Measurements from ENCODE around the gene APP.
"Not testable (repeated sequence)": the region's sequence is repeated elsewhere in the genome, so short reads cannot be mapped to it uniquely, and the experiment has no call there.

Gene APP

GRCh38 chr21:26098772-26099397 is 71.7 kb downstream of the APP start:
- no peak for DNase-seq (ENCODE audit: low read depth in 2 of 2)

- no peak for DNase-seq (ENCODE audit: low read depth in 2 of 2)
These were observed 73.1 kb downstream of the APP start for GRCh38 chr21:26097475-26097874.

GRCh38 chr21:26096494-26097371 is 73.8 kb downstream of the APP start:
- DNase-seq (ENCODE audit: low read depth in 2 of 2), result no peak

- no peak for DNase-seq (ENCODE audit: low read depth in 2 of 2)
These were observed 75.4 kb downstream of the APP start for GRCh38 chr21:26095131-26095530.

DNA sequence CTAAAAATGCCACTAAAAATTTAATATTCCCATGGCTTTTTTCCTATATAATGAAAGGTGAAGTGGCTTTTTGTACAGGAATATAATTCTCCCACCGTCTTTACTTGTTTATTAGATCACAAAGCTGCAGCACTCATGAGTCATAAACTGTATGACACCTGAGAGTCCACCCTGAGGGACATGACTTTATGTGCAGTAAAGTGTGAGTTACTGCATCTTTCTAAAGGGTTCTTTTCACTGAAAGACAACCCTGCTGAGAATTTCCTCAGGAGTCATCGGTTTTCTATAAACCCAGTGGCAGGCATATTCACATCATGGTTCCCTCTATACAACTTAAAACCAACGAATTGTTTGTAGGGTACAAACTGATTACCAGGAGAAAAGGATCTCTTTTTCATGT is 77.4 kb downstream of the APP start:
- no peak for DNase-seq (ENCODE audit: low read depth in 2 of 2)

DNA sequence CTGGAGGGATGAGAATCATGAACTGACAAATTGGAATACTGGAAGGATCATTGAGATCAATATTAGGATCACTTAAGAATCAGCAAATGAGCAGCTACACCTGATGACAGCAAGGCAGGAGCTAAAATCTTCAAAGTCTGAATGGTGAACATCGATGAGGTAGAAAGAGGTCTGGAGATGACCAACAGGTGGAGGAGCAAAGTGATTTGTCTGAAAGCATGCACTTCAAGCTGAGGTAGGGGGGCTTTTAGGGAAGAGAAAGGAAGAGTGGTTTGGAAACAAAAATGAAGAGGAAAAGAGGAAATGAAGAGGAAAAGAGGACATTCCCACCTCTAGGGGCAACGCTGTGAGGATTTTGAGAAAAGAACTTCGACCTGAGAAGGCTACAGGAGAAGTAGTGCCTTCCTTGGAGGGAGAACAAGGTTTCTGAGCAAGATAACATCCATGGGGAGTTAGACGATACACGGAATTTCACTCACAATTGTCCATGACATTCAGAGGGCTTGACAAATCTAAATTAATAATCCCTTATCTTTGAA is 79.0 kb downstream of the APP start:
- DNase-seq (ENCODE audit: low read depth in 2 of 2), result no peak

- no peak for DNase-seq (ENCODE audit: low read depth in 2 of 2)
These were observed 80.8 kb downstream of the APP start for GRCh38 chr21:26089730-26090129.

DNA sequence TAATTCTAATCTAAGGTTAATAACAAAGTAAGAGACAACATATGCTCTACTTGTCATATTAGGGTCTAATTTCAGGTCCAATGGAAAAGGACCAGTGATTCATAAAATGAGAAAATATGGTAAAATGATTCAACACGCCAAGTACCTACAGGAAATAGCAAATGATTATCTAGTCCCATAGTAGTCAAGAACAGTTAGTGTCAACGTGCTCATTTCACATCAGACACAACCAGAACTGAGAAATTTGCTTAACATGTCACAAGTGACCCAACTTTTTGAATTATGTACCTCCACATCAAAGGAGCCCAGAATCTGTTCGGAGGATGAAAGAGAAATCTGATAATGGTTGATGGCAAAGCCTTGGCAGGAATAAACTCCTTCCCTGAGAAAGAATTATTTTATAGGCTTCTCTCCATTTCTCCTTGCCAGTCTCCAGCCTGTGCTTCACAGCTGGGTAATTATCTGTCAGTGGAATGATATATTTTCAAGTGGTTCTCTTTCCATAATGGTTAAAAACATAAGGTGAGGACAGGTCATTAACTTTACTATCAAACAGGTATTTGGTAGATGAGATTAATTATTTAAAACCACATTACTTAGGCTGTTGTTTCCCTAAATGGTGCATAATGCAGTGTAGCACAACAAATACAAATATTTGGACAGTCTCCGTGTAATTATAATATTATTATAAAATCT is 83.2 kb downstream of the APP start:
- DNase-seq (ENCODE audit: low read depth in 2 of 2), result no peak

DNA sequence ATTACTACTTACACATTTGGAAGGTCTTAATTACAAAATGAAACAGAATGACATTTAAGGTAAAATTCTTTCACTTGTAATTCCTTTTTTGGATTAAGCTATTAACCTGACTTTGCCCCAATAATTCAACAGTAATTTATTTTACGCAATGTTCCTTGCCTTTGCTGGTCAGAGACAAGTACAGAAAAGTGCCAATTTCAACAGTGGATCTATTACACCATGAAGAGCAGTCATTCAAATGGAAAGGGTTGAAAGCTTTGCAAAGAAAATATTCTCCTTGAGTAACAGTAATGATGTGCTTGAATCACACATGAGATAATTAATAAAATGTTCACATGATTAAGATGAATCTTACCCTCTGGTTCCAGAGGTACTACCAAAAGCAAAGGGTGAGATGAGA is 84.7 kb downstream of the APP start:
- no peak for DNase-seq (ENCODE audit: low read depth in 2 of 2)

DNA sequence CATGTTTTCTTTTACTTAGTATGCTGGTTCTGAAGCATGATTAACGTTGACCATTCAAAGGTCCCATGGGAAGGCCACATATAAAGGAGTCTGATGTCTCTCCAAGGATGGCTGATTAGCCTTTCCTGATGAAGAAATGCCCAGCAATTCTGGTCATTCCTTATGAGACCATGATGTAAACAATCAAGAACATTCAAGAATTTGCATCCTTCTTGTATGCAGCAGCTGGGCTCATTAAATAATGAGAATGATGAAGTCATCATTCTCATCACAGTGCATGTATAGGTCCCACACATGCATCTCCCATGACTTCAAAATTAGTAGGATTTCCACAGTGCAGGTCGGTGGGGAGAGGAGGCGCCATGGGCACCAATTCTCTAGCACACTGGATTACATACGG is 85.4 kb downstream of the APP start:
- no peak for DNase-seq (ENCODE audit: low read depth in 2 of 2)

DNA sequence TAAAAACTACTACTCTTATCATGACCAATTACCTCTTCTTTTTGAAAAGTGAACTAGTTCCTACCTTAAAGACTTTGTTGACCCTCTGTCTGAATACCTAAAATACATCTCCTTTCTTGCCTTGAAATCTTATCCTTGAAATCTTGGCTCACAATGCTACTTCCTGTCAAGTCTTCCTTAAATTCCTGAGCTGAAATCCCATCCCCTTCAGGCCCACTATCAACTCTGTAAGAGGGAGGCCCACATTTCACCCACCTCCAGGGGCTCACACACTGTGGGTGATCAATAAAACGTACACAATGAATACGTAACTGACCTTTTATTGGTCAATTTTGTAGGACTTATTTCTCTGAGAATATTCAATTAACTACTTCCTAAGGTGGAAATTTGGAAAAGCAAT is 88.0 kb downstream of the APP start:
- no peak for DNase-seq (ENCODE audit: low read depth in 2 of 2)

DNA sequence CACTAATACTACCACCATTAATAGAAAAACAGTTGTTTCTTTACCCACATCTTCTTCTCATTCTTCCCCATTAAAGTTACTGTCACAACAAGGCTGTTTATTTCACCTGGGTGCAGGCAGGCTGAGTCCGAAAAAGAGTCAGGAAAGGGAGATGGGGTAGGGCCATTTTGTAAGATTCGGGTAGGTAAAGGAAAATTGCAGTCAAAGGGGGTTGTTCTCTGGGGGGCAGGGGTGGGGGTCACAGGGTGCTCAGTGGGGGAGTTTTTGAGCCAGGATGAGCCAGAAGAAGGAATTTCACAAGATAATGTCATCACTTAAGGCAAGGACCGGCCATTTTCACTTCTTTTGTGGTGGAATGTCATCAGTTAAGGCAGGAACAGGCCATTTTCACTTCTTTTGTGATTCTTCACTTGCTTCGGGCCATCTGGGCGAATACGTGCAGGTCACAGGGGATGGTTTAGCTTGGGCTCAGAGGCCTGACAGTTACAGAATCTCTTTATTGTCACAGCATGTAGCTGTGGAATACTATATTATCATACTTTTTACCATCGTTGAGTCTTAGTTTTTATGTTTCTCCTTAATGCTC is 89.3 kb downstream of the APP start:
- not testable (repeated sequence) for DNase-seq (ENCODE audit: low read depth in 2 of 2)

DNA sequence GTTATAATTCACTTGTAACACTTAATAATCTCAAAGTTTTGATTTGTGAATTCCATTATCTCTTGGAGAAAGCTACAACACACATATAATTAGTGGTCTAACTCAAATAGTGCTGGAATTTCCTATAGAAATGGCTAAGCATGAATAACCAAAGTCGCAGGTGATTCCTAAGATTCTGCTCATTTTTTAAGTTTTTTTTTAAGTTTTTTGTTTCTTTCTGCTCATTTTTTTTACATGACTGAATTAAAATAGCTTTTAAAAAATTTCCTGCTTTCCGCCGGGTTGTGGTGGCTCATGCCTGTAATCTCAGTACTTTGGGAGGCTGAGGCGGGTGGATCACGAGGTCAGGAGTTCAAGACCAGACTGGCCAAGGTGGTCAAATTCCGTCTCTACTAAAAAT is 90.4 kb downstream of the APP start:
- DNase-seq (ENCODE audit: low read depth in 2 of 2), result no peak

DNA sequence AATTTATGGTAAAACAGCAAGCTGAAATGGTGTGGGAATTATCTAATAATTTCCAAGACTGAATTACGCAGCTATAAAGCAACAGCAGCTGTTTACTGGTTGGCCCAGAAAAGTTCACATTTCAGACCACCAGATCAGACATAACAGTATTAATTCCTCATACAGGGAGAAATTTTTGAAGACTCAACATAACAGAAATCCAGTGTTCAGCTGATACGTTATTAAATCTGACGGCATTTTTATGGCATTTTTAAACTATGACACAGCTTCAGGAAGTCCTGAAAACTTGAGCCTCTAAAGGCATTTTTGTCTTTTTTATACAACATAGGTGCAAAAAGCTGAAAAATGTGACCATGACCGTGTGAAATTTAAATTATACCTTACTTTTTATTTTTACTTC is 91.2 kb downstream of the APP start:
- no peak for DNase-seq (ENCODE audit: low read depth in 2 of 2)

GRCh38 chr21:26077521-26077920 is 93.0 kb downstream of the APP start:
- no peak for DNase-seq (ENCODE audit: low read depth in 2 of 2)

DNA sequence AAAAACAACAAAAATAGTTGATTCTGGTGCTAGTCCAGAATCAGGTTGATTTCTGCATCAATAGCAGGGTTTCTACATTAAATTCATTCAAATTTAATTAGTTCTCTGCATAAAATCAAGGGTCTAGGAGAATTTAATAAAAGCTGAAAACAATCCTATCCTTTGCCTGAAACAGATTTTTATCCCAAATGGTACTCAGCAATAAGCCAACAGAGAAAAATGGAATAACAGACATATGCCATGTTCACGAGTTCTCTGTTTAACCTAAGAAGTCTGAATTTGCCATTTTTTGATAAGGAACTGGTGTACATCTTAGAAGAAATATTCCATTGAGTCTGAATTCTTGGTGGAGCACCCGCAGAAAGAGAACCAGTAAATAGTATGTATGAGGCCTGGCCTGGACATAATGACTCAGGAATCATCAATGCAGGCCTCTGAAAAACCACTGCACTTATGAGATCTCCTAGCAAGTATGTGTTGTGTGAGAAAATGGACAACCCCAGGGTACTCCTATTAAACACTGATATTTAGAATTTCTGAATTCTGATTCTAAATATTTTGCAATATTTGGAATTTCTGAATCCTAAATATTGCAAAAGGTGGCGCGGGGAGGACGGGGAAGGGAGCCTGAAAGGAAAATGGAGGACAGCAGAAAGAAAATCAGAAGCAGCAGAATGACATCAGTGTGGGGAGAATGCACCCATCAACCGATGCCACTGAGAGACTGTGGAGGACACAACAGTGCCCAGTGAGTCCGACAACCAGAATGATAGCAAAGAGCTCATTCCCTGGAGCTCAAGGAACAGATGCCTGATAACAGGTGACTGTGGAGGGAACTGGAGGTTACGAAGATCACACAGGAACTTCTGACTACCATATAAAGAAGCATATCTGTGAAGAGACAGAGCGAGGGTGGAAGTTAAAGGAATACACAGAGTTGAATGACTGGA is 97.6 kb downstream of the APP start:
- DNase-seq (ENCODE audit: low read depth in 2 of 2), result no peak

- no peak for DNase-seq (ENCODE audit: low read depth in 2 of 2)
These were observed 99.6 kb downstream of the APP start for GRCh38 chr21:26070822-26071425.

DNA sequence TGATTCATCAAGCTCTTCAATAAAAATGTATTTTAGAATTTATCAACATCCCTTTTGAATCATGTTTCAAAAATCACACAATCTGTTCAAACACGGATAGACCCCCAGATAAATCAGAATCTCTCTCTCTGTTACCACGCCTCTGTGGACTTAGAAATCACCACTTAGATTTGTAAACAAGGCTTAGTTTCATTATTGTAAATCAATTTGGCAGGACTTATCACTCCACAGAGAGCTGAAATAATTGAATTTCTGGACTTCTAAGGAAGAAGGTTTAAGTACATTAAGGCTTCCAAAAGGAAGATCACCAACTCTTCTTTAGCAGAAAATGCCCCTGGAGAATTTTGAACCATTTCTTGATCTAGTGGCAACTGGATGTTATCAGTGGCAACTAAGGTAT is 100.4 kb downstream of the APP start:
- DNase-seq (ENCODE audit: low read depth in 2 of 2), result no peak

GRCh38 chr21:26068776-26069175 is 101.8 kb downstream of the APP start:
- no peak for DNase-seq (ENCODE audit: low read depth in 2 of 2)

GRCh38 chr21:26067836-26068594 is 102.6 kb downstream of the APP start:
- DNase-seq (ENCODE audit: low read depth in 2 of 2), result no peak

All from stimulated activated CD8-positive, alpha-beta memory T cell treated with anti-CD3 and anti-CD28 coated beads, Interleukin-15, amount 100 ng/mL, for 48 hours (primary cell).